GM12864 (cell line): ENCODE results near the gene MRPL17.

Source experiments
- DNase-seq: peaks from one replicate; pipeline ENCODE4 v3.0.0-alpha.2; 2011; ENCODE audit warnings: low read depth
- H3K4me3 ChIP-seq: 2 replicates; pipeline ENCODE4 v1.5.1; 2011; ENCODE audit warnings: mild to moderate bottlenecking, low read depth, low read length, control low read depth
- TF ChIP-seq, protein P1 (sequence below): IDR thresholded peaks from 2 replicates; pipeline ENCODE4 v1.5.1; 2011; ENCODE audit warnings: low read depth, mild to moderate bottlenecking, moderate library complexity, low read length, control low read depth, inconsistent platforms; ENCODE audit errors: missing control alignments

The MRPL17 gene

DNA sequence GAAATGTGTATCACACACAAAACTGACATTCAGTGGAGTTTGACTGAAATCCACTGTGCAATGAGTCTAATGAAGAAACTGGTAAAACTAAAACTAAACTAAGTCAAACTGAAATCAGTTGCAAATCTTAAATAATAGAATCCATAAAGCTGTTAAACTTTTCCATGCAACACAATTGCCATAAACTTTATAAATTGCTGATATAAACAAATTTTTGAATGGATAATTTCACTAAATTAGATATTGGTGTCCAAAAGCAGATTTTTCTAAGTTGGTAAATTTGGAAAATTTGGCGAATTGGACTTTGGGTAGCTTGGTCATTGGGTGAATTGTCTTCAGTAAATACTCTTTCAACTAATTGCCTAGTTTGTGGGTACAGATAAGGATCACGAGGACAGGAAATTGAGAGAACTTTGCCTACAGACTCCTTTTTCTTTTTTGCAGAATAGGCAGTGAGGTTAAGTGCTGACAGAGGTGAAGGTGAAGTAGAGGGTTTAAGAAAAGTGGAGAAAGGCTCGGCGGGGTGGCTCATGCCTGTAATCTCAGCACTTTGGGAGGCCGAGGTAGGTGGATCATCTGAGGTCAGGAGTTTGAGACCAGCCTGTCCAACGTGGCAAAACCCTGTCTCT lies 12.8 kb downstream of the MRPL17 start:
- DNase-seq: no peak
- TF ChIP-seq, protein P1, sequence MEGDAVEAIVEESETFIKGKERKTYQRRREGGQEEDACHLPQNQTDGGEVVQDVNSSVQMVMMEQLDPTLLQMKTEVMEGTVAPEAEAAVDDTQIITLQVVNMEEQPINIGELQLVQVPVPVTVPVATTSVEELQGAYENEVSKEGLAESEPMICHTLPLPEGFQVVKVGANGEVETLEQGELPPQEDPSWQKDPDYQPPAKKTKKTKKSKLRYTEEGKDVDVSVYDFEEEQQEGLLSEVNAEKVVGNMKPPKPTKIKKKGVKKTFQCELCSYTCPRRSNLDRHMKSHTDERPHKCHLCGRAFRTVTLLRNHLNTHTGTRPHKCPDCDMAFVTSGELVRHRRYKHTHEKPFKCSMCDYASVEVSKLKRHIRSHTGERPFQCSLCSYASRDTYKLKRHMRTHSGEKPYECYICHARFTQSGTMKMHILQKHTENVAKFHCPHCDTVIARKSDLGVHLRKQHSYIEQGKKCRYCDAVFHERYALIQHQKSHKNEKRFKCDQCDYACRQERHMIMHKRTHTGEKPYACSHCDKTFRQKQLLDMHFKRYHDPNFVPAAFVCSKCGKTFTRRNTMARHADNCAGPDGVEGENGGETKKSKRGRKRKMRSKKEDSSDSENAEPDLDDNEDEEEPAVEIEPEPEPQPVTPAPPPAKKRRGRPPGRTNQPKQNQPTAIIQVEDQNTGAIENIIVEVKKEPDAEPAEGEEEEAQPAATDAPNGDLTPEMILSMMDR: no peak
- H3K4me3 ChIP-seq: no peak overlapping the region

DNA sequence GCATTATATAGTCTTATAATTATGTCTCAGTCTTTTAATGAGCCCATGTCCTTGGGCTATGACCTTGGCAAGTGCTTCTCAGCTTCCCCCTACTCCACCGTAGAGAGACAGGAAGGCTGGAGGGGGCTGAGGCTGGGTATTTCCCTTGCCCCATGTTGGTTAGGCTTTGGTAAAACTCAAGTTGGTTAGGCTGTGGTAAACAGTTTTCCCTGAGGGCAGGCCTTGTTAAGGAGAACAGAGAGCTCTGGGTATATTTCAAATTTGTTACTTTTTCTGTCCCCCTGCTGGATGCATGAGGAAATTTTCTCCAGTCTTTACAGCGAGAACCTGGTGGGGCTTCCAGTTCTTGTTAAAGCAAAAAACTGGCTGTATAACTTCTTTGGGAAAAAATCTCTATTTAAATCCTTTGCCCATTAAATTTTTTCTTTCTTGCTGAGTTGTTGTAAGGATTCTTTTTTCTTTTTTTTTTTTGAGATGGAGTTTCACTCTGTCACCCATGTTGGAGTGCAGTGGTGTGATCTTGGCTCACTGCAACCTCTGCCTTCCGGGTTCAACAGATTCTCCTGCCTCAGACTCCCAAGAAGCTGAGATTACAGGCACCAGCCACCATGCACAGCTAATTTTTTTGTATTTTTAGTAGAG lies 15.3 kb downstream of the MRPL17 start:
- TF ChIP-seq, protein P1: peak; percentile 61
- DNase-seq: no peak
- H3K4me3 ChIP-seq: no peak overlapping the region

DNA sequence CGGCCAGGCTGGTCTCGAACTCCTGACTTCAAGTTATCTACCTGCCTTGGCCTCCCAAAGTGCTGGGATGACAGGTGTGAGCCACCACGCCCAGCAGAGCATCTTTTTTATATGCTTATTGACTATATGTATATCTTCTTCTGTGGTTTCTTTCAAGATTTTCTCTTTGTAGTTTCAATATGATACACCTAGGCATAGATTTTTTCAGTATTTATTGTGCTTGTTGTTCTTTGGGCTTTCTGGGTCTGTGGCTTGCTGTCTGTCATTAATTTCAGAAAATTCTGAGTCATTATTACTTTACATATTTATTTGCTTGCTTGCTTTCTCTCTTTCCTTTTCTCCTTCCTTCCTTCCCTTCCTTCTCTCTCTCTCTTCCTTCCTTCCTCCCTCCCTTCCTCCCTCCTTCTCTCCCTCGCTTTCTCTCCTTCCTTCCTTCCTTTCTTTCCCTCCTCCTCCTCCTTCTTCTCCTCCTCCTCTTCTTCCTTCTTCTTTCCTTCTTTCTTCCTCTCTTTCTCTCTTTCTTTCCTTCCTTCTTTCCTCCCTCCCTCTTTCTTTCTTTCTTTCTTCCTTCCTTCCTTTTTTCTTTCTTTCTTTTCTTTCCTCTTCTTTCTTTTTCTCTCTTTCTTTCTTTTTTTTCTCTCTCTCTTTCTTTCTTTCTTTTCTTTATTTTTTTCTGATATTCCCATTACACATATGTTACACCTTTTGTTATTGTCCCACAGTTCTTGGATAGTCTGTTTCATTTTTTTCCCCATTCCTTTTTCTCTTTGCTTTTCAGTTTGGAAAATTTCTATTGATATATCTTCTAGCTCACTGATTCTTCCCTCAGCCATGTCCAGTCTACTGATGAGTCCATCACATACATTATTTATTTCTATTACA lies 16.6 kb downstream of the MRPL17 start:
- no peak for DNase-seq
- TF ChIP-seq, protein P1: no peak

DNA sequence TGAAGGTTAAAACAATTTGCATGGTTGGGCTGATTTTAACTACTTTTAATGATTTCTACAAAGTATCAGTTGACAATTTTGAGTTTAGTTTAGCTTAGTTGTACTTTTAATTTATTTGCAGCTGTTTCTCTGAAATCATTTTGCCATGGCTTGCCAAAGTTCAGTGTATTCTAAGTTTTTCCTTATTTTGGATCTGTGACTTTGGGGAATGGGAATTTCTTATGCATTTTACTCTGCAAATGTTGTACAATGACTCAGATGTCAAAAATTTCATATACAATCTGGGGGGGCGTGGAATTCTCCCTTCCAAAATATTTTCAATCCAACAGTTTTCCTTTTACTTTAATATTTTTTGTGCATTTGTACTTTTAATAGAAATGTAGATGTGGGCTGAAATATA lies 18.6 kb downstream of the MRPL17 start:
- DNase-seq: no peak
- no peak overlapping the region for H3K4me3 ChIP-seq
- TF ChIP-seq, protein P1: no peak

More for the DNA sequence above, 16.6 kb downstream of the MRPL17 start:
- no peak overlapping the region for H3K4me3 ChIP-seq

DNA sequence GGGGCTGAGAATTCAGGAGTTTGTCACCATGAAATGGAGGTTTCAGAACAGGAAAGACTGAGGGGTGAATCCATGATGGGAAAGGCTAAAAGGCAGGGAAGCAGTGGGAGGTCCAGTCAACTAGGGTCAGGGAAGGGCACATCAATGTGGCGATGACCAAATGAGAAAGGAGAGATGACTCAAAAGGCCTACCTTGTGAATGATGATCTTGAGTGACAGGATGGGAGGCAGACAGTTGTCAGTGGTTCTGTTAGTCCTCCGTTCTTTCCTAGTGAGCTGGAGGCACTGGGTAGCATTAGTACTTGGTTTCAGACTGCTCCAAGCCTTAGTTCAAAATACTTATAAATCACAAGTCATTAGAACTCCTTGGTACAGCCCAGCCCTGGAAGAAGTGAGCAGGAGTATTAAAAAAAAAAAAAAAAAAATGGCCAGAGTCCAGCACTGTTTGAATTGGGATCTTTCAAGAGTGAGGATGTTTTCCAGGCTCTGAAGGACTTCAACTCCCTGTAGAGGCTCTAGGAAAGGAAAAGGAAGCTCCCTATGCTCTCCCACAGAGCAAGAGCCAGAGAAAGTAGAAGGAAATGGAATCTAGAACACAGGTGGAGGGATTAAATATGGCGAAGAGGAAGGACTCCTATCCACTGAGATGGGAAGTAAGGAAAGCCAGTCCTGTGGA lies 19.2 kb downstream of the MRPL17 start:
- H3K4me3 ChIP-seq: no peak overlapping the region
- TF ChIP-seq, protein P1: no peak
- DNase-seq: no peak

DNA sequence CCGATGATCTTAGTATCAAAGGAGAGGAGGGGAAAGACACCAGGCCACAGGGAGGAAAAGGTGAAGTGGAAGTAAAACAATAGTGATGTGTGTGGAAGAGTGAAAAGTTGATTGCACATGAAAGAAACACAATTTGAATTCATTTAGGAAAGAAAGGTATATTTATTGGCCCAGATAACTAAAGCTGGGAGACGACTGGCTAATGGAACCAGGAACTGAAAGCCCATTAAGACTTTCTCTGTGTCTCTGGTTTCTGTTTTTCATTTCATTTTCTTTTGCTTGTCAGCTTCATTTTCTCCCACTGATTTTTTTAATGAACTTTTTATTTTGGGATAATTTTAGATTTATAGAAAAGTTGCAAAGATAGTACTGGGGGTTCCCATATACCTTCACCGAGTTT lies 22.4 kb downstream of the MRPL17 start:
- DNase-seq: no peak
- H3K4me3 ChIP-seq: no peak overlapping the region
- TF ChIP-seq, protein P1: no peak
